ENCODE measurements around the gene SLC4A9.
"Not testable (repeated sequence)": the region's sequence is repeated elsewhere in the genome, so short reads cannot be mapped to it uniquely, and the experiment has no call there.

Gene SLC4A9

GRCh38 chr5:140401362-140402257 lies 41.6 kb downstream of the SLC4A9 start, which contains the start of gene ANKHD1:
TSS of gene ANKHD1 (plus strand) at chr5:140401833. CDS start at chr5:140401968, 135 bp downstream.
- peak; percentile 75 for DNase-seq

DNA sequence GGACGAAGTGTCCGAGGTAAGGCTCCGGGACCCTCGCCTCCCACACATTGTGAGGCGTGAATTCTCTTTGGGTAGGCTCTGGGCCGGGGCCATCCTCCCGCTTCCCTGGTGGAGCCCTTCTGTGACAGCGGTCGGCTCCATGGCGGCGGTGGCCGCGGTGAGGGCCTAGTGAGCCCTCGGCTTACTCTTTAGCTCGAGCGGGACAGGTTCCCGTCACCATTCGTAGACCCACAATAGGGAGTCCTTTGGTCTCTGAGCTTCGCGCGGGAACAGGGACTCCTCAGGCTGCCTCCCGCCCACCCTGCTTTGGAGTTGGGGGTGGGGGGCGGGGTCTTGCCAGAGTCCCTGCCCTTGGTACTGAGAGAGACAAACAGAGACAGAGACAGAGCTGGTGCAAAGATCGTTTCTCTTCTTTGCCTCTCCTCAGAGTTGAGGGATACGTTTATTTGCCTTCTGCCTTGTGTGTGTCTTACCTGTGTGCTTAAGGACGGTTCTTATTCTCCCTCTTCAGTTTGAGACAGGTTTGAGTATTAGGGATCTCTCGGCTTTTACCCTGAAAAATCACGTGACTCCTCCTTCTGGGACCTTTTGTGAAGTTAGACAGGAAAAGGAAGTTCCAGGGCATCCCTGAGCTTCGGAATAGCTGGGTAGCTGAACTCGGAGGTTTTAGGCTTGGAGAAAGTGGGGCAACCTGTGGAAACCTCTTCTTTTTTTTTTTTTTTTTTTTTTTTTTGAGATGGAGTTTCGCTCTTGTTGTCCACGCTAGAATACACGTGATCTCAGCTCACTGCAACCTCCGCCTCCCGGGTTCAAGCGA lies 42.5 kb downstream of the SLC4A9 start:
- no peak for DNase-seq

DNA sequence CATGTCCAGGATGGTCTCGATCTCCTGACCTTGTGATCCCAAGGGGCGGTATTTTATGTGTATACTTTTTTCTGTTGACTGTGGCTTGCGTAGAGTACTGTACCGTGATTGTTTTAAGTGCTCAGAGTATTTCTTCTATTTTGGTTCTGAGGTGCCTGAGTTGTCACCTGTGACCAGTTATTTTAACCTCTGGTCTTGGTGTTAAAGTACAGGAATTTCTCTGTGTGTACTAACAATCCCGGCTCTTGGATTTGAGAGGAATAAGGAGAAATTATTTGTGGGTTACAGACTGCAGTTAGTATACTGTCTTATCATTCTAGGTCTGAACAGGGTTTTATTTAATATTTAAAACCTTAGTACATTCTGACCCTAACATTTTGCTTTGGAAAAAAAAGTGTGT lies 43.6 kb downstream of the SLC4A9 start:
- no peak for DNase-seq

DNA sequence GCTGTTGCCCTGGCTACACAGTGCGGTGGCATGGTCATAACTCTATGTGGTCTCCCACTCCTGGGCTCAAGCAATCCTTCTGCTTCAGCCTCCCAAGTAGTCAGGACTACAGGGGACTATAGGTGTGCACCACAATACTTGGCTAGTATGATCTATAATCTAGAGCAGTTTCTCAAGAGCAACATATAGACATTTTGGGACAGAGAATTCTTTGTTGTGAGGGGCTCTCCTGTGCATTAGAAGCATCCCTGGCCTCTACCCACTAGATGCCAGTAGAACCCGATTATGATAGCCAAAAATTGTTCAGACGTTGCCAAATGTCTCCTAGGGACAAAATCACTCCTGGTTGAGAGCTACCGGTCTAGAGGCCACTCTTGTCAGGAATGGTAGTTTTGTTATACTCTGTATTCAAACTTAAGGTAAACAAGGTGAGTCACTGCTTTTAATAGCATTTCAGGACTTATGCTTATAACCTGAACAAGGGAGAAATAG lies 48.8 kb downstream of the SLC4A9 start:
- no peak for DNase-seq

DNA sequence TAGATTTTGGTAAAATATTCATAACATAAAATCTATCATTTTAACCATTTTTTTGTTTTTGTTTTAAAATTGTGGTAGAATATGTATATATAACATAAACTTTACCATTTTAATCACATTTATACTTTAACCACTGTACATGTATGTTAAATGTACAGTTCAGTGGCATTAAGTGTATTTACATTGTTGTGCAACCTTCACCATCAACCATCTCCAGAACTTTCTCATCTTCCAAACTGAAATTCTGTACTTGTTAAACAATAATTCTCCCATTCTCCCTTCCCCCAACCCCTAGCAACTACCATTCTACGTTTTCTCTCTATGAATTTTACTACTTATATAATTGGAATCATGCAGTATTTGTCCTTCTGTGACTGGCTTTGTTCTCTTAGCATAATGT lies 53.2 kb downstream of the SLC4A9 start:
- no peak for DNase-seq

DNA sequence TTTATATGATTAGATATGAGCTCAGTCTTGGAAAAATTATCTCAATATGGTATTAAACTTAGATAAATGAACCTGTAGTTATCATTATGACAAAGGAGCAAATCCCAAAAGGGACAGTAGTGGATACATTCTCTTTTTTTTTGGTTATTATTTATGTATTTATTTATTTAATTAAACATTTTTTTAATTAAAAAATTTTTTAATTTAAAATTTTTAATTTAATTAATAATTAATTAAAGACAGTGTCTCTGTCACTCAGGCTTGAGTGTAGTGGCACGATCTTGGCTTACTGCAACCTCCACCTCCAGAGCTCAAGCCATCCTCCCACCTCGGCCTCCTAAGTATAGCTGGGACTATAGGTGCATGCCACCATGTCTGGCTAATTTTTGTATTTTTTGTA lies 57.2 kb downstream of the SLC4A9 start:
- no peak for DNase-seq

DNA sequence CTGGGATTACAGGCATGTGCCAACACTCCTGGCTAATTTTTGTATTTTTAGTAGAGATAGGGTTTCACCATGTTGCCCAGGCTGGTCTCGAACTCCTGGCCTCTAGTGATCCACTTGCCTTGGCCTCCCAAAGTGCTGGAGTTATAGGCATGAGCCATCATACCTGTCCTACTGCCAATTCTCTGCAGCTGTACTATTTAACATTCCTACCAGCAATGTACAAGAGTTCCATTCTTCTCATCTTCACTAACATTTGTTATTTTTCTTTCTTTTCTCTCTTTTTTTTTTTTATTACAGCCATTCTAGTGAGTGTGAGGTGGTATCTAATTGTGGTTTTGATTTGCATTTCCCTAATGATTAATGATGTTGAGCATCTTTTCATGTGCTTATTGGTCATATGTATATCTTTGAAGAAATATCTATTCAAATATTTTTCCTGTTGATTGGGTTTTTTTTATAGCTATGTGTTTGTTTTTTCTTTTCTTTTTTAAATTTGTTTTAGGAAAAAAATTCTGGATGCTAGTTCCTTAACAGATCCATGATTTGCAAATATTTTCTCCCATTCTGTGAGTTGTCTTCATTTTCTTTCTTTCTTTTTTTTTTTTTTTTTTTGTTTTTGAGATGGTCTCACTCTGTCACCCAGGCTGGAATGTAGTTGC lies 59.0 kb downstream of the SLC4A9 start:
- DNase-seq: no peak

DNA sequence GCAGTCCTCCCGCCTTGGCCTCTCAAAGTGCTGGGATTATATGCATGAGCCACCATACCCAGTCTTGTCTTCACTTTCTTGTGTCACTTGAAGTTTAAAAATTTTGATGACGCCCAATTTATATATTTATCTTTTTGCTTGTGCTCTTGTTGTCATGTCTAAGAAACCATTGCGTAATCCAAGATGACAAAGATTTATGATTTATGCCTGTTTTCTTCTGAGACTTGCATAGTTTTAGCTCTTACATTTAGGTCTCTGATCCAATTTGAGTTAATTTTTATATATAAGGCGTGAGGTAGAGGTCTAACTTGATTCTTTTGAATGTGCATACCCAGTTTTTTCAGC lies 60.2 kb downstream of the SLC4A9 start:
- DNase-seq: no peak

DNA sequence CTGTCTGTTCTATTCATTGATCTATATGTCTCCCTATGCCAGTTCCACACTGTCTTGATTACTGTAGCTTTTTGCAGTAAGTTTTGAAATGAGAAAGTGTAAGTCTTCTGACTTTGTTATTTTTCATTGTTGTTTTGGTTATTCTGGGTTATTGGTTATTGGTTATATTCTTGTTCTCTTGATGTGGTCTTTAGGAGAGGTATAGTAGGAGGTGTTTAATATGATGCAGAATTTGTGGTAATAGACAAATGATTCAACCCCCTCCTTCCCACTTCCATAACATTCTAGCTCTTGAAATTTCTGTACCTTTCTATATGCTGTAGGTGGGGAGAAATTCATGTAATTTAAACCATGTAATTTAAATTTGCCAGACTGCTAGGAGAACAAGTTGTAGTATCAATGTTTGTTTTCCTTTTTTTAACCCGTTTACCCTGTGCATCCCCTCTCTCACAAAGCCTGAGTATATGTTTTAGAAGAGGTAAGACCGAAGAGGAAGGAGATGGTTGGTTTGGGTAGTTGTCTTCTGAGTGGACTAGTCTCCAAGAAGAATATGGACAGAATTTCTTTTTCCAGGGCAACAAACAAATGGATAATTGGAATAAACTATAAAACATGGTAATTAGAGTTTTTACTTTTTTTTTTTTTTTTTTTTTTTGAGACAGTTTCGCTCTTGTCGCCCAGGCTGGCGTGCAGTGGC lies 60.8 kb downstream of the SLC4A9 start:
- no peak for DNase-seq

DNA sequence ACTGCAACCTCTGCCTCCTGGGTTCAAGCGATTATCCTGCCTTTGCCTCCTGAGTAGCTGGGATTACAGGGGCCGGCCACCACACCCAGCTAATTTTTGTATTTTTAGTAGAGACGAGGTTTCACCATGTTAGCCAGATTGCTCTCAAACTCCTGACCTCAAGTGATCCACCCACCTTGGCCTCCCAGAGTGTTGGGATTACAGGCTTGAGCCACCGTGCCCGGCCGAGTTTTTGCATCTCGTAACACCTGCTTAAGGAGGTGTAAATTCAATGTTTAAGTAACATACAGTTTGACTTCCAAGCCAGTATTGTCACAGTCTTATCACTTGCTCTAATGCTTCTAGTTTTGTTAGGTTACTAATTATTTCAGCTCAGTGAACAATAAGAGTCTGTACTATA lies 61.4 kb downstream of the SLC4A9 start:
- DNase-seq: not testable (repeated sequence)

GRCh38 chr5:140423609-140424008 lies 63.6 kb downstream of the SLC4A9 start:
- no peak for DNase-seq

DNA sequence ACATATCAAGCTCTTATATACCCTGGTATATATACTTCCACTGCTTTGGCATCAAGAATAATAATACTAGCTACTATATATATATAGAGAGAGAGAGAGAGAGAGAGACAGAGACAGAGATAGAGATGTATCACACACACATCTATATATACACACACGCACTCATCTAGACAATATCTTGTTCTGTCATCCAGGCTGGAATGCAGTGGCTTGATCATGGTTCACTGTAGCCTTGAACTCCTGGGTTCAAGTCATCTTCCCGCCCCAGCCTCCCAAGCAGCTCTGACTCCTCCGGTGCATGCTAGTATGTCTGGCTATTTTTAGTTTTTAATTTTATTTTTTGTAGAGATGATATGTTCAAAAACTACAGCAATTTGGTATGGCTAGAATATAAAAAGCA lies 64.1 kb downstream of the SLC4A9 start:
- DNase-seq: no peak

Data from 8988T (cell line).